HG02642 (cell line): Measurements from ENCODE around the gene LYST.
"Not testable (repeated sequence)": the region's sequence is repeated elsewhere in the genome, so short reads cannot be mapped to it uniquely, and the experiment has no call there.

ENCODE experiments used
- ATAC-seq: cut with Tn5 transposase; IDR thresholded peaks from one replicate; pipeline ENCODE4 v1.9.1; 2021; ENCODE audit warnings: mild to moderate bottlenecking; ENCODE audit not compliant: unreplicated experiment, poor library complexity

The LYST gene

GRCh38 chr1:235642943-235643371 lies 223.7 kb downstream of the LYST start:
- no peak for ATAC-seq

- ATAC-seq: peak; percentile 62
Measured at GRCh38 chr1:235642011-235642942, 224.4 kb downstream of the LYST start.

GRCh38 chr1:235640580-235640979 lies 226.1 kb downstream of the LYST start:
- no peak for ATAC-seq

GRCh38 chr1:235639226-235640205 lies 227.2 kb downstream of the LYST start:
- ATAC-seq: no peak

GRCh38 chr1:235638612-235639011 lies 228.1 kb downstream of the LYST start:
- ATAC-seq: not testable (repeated sequence)

GRCh38 chr1:235637756-235638534 lies 228.8 kb downstream of the LYST start:
- ATAC-seq: no peak

- no peak for ATAC-seq
Measured at GRCh38 chr1:235635938-235636662, 230.6 kb downstream of the LYST start.

GRCh38 chr1:235632506-235633401 lies 234.0 kb downstream of the LYST start:
- ATAC-seq: peak; percentile 66

GRCh38 chr1:235631816-235632215 lies 234.9 kb downstream of the LYST start:
- no peak for ATAC-seq

GRCh38 chr1:235628316-235629005 lies 238.2 kb downstream of the LYST start:
- ATAC-seq: no peak

- no peak for ATAC-seq
Measured at GRCh38 chr1:235625831-235626230, 240.9 kb downstream of the LYST start.

- ATAC-seq: no peak
Measured at GRCh38 chr1:235625340-235625739, 241.4 kb downstream of the LYST start.

- no peak for ATAC-seq
Measured at GRCh38 chr1:235624721-235625333, 241.9 kb downstream of the LYST start.

GRCh38 chr1:235622936-235623779 lies 243.5 kb downstream of the LYST start:
- no peak for ATAC-seq

- not testable (repeated sequence) for ATAC-seq
Measured at GRCh38 chr1:235619149-235619548, 247.6 kb downstream of the LYST start.

GRCh38 chr1:235617808-235618207 lies 248.9 kb downstream of the LYST start:
- ATAC-seq: no peak

- no peak for ATAC-seq
Measured at GRCh38 chr1:235617140-235617539, 249.6 kb downstream of the LYST start.
